Limb (tissue), 2 donors: ENCODE results near the gene MOV10L1.
A peak's percentile ranks its signal among the peaks of the same experiment; 100 is the strongest.

Source experiments
- DNase-seq, 2 donors: peaks; one replicate each; pipeline ENCODE4 v3.0.0-alpha.2; 2016; ENCODE audit errors: extremely low spot score in 2 of 2

Gene MOV10L1

DNA sequence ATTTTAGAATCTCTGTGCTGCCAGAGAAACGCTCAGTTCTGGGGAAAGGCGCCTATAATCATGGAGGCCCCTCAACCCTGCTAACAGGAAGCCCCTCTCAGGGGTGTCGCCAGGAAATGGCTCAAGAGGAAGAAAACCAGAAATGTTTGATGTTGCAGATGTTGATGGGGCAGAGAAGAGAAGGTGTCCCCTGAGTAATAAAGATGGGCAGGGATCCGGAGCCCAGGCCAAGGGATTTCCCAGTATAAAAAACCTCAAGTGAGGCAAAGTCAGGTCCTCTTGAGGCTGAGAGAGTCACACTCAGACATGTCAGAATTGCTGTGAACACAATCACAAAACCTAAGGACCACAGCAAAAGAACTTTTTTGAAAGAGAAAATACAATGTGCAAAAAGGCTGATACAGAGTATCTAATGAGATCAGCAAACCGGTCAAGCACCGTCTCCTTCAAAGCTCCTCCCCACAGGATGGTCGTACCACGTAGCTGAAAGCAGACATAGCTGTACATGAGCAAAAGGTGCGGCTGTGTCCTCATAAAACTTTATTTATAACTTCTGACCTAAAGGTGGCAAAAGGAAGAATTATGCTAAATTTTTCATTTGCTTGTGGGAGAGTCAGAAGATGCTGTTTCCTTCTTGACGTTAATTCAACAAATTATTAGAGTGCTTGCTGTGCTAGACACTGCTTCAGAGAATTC, 12.2 kb downstream of the MOV10L1 start:
- no peak for DNase-seq

DNA sequence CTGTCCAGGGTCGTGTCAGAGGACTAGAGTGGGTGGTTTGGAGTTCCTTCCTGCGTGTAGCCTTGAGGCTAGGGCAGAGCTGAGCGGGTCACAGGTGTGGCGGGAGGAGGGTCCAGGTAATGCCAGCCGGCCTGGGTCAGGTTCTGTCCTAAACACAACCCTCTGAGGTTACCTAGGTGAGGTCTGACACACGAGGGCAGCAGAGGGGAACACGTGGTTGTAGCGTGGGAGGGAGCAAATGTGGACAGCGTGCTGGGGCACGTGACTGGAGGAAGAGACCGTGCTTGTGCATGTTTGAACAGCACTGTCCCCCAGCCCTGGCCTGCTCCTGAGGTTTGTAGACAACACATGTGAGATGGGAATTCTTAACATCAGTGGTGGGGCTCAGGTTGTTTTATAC, 13.1 kb downstream of the MOV10L1 start:
- DNase-seq = no peak

DNA sequence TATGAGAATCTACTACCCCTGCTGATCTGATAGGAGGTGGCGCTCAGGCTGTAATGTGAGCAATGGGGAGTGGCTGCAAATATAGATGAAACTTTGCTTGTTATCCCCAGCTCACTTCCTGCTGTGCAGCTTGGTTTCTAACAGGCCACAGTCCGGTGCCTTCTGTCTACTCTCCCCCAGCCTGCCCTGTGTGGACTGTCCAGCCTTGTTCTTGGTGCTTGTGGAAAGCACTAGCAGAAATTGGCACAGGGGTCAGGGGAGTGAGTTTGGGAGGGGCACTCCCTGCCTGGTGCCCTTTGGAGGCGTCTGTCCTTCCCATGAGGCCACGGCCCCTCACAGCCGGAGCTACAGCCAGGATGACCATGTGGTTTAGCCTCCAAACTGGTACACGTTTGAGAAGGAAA, 14.3 kb downstream of the MOV10L1 start:
- DNase-seq = no peak

DNA sequence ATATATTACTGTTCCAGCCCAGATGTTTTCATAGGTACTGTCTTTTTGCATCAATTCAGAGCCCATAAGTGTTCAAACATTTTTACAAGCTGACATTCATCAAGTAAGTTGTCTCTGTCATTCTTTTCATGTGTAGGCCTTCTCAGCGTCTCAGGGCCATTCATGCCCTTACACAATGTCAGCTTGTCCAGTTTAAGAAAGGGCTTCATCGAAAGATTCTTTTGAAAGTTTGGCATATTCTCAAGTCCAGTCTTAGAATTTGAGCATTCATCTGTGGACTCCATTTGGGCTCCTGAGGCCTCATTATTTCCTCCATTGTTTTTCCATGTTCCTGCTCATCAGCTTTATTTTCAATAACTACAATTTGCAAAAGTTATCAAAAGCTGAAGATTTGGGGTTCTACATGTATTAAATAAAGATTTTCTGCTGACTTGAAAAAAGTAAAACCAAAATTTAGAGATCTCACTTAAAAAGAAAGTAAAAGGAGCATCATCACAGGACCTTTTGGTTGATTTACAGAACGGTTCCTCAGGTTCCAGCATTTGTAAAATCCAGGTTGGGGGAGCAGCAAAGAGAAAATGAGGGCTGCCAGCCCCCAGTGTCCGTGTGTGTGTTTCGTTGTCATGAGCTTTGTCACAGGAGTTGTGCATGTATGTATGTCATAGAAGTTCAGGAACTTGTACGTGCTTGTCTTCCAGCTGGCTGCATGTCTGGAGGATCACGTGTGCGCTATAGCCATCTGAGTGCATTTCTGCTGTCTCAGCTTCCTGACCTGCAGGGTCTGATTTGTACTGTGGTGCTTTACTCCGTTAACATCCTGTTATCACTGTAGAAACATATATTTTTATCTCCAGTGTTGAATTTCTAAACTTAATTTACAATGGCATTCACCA, 15.6 kb downstream of the MOV10L1 start:
- no peak for DNase-seq

DNA sequence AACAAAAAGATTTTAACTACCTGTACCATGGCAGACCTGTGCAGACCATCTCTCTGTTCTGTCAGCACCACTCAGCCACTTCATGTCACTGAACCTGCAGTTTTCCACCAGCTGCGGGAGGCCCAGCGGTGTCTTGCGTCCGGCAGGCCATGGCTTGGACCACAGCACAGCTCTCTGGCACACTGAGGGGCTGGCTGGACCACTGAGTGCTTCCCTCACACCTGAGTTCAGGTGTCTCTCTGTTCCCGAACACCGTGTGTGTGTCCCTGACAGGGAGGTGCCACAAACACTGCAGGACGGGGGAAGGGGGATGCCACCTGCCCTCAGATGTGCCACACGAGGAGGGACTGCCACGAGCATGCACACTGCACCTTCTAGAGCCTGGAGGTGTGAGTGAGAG, 17.7 kb downstream of the MOV10L1 start:
- no peak for DNase-seq

DNA sequence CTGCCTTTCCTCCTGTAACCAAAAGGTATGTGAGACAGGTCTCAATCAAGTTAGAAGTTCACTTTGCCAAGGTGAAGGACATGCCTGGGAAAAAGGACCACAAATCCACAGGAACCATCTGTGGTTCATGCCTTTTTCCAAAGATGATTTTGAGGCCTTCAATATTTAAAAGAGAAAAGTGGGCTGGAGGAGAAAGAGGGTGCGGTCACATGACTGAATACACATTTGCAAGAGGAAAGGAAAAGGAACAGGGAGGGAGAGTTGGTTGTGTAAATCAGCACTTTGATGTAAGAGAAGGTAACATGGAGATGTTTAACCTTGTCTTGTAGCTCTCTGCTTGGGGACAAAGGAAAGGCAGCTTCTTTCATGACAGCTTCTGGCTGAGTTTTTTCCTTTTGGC, 21.2 kb downstream of the MOV10L1 start:
- no peak for DNase-seq

DNA sequence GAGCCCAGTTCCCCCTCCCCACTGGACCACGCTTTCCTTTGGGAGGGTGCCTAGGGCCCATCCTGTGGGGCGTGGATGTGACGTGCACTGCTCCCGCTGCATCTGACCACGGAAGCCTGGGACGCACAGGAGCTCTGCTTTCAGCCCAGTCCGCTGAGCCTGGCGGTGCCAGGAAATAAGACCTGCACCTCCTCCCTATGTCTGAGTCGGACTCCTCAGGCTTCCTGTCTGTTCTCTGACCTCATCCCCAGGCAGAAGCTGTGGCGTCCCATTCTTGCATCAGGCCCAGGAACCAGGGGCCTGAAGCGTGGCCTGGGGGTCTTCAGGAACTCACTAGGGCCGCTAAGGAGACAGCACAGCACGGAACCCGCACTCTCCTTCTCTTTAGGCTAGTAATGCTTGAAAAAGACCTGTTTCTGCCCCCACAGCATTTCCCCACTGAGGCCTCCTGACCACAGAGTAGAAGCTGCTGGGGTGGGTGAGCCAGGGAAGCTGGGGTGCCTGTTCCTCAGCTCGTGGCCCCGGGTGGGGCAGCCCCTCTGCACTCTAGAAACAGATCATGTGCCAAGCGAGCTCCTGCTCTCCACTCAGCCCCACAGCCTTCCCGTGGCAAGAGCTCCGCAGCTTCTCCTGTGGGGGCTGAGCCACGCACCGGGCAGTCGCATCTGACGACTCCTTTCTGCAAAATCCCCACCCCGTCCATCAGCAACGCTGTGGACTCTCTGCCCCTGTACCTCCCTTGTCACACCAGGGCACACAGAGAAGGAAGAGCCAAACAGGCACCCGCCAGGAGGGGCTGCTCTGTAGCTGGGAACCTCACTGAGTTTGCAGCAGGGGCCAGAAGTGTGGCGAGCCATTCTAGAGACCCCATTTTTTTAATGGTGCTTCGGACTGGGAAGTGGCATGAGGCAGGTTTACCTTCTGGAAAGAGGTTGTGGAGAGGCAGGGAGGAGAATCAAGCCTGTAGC, 22.6 kb downstream of the MOV10L1 start:
- DNase-seq = no peak

DNA sequence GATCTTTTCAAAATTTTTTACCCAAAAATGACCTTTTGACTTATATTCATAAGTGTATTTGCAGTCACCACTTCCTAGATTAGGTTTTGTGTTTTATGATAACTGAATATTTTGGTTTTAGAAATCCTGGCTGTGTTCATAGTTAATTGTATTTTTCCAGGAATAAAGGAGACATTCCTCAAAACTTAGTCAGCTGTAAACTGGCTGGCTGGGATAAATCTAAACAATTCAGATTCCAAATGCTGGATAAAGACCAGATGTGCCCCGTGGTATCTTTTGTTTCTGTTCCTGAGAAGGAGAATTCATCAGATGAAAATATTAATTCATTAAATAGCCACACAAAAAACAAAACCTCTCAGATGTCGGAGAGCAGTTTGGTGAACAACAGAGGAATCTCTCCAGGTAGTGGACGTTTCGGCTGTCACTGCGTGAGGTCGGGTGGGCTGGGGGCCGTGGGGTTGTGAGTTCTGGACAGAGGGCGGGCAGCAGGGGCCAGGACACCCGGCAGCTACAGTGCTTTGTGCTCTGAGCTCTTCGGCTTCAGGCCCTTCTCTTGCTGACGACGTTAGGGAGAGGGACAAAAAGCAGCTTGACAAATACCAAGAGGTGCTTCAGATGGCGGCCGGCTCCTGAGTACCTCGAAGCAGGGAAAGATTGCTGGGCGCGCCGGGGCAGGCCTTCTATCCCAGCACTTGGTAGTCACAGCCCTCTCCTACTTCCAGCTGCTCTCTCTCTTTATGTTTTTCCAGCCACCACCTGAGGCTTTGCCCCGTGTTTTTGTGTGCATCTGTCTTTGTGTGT, 24.6 kb downstream of the MOV10L1 start:
- DNase-seq = no peak

DNA sequence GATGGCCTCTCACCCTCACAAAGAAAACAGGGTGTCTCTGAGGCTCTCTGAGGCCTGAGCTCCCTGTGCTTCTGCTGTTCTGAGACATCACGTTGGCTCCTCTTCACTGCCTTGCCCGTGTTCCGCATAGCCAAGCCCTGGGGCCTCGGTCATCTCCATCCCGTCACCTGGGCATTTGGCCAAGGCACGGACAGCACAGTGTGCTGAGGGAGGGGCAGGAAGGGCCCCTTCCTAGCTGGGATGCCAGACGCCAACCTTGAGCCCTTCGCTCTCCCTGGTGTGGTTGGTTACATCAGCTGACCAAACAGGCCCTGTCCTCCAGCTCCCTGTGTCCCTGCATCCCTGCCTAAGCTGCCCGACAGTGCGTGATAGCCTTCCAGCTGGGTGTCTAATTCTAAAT, 25.9 kb downstream of the MOV10L1 start:
- no peak for DNase-seq

DNA sequence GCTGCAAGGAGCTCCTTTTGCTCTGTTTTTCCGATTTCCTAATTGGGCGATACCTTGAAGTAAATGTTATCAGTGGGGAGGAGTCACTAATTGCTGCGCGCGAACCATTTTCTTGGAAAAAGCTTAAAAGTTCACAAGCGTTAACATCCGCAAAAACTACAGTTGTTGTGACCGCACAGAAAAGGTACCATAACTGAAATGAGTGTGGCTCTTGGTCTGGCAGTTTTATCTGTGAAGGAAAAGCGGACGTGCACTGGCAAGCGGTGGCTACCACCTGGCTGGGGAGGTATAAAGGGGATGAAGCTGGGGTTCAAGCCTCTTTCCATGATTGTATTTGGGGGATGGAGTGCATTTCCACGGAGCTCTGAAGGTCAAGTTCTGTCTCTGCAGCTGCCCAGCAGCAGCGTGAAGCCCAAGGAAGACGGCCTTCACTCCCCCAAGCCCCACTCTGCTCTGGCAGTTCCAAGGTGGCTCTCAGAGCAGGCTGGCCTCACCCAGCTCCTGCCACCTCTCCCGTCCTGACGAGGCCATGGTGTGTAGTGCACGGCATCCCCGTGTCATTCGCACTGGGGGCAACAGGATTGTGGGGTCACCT, 27.5 kb downstream of the MOV10L1 start:
- DNase-seq = no peak

DNA sequence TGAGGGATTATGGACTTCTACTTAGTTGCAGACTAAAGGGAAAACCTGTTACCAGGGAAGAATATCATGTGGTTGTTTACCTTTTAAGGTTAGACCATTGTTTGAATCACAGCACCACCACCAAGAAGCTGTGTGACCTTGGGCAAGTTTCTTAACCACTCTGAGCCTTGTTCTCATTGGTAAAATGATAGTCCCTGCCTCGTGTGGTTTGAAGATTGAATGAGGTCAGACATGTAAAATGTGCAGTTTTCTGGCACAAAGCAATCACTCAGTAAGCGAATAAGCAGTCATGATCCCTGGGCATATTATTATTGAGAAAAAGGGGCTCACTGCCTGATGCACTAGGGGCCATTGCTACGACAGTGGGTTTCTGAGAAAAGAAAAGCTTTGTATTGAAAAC, 28.3 kb downstream of the MOV10L1 start:
- DNase-seq = no peak

DNA sequence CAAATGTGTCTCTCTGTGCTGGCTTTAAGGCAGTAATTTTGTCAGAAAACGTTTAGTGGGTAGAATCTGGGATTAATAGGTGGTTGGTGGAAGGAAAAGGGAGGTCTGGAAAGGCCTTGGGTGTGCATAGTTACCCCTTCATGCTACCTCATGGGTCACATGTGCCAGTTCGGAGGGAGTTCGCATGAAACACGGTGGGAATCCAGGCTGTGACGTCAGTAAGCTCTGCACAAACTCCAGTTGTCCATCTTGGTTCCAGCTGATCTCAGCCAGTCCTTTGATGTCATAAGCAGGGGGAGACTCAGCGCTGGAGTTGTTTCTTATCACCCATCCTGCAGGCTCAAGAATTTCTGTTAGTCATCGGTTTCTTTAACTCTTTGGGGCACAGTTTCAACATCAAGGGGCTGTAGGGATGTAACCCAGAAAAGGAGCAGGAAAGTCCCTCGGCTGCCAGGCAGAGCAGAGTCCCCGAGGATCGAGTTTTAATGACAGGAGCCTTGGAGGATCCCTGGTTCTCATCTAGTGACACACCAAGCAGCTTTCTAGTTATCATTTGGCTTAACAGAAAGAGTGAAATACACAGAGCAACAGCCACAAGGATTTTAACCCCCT, 28.9 kb downstream of the MOV10L1 start:
- DNase-seq = peak in 1 of 2 donors; percentile 27

DNA sequence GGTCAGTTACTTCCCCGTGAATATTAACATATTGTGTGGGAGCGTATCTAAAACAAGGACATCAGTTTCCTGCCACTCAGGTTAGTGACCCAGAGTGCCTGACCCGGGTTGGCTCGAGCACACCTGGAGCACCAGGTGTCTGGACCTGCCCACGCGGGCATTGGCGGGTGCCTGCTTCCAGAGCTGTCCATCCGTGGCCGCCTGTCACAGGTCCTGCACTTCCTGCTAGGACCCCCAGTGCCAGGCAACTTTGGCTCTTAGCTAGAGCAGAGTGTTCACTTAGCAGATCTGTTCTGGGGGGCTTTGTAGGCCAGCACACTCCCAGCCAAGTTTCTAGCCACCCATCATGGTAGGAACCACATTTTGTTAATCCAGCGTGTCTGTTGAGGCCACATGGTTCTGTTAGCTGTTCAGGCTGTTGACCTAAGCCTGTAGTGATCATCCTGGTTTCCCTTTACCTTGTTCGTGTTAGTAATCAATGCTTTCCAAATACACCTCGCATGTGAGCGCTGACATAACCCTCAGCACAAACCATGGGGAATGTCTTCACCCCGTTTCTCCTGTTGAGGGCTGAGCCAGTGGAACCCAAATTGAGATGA, 29.5 kb downstream of the MOV10L1 start:
- no peak for DNase-seq

DNA sequence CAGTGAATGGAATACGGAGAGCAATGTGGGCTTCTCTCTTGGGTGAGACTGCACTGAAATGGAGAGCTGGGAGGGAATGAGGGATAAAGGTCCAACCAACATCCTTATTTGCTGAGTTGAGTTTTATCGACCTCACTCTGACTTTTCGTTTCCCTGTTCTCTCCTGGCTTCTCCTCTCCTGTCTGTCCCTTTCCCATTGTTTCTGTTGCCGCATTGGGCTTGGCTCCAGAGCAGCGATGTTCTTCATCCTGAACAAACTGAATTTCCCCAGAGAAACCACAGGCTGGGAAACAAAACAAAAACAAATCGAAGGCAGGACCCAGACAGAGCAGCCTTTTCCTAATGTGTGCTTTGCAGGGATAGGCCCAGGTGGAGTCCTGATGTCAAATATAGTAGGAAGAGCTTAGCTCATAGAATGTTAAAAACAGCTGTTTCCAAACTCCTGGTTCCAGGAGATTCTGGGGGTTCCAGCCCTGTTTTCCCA, 30.0 kb downstream of the MOV10L1 start:
- DNase-seq = peak in 1 of 2 donors; percentile 19

DNA sequence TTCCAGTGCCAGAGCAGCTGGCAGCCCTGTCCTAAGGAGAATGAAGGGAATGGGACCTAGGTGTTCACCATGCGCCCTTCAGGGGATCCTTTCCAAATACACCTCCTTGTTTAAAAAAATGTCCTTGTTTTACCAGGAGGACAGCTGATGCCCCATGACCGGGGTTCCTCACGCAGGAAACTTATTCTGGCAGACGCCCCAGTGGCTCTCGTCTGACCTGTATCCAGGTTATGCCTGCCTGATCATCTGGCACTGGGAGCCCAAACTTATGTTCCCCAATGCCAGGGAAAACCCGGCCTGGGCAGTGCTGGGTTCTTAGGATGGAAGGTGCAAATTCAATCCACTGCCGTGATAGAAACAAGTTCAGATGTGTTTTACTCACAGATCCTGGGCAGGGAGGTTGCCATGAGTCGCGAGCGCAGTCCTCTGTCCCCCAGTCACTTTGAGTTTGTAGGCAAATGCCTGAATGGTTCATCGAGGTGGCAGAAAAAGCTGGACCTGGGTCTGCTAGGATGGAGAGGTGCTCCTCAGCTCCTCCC, 31.5 kb downstream of the MOV10L1 start:
- DNase-seq = no peak

DNA sequence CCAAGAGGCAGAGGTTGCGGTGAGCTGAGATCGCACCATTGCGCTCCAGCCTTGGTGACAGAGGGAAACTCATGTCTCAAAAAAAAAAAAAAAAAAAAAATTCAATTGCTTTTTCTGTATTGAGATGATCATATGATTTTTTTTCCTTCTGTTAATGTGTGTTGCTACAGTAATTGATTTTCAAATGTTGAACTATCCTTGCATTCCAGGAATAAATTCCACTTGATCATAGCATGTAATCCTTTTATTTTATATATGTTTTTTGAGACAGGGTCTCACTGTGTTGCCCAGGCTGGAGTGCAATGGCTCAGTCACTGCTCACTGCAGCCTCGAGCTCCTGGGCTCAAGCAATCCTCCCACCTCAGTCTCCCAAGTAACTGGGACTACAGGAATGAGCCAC, 33.3 kb downstream of the MOV10L1 start:
- DNase-seq = no peak

DNA sequence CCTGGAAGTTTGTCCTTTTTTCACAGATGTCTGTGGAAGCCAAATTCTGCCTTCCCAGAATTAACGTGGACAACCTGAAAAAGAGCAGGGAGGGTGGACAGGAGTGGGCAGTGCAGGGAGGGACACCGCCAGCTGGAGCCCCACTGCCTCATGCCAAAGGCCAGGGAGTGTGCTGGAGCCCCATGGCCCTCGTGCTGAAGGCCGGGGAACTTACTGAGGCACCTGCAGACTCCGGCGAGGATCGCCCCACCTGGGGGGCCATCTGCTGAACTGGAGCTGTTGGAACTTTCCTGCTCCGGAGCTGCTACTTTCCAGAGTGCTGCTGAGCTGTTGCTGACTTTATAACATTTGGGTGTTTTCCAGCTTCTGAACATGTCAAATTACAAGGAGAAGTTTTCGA, 35.2 kb downstream of the MOV10L1 start:
- no peak for DNase-seq

DNA sequence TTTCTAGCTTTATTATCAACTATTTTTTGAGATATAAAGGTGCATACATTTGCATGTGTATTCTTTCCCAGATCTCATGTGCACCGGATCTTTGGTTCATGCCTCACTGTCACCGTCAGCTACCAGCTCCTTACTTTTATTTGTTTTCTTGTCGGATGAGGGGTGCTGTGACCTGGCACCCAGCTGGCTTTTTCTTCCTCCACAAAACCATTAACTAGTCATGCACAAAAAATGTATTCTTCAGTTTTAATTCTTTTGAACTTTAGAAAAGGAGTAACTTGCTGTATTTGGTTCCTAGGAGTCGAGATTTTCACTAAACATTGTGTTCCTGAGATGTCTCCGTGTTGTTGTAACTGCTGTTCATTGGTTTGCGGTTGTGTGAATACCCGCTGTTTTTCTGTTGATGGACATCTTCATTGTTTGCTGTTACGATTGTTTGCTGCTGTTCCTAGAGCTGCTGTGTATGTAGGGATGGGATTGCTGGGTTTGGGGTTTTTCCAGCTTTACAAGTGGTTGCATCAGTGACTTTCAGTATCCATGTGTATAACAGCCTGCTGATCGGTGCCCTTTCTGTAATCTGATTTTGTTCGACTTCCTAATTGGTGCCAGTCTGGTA, 39.4 kb downstream of the MOV10L1 start:
- DNase-seq = no peak

DNA sequence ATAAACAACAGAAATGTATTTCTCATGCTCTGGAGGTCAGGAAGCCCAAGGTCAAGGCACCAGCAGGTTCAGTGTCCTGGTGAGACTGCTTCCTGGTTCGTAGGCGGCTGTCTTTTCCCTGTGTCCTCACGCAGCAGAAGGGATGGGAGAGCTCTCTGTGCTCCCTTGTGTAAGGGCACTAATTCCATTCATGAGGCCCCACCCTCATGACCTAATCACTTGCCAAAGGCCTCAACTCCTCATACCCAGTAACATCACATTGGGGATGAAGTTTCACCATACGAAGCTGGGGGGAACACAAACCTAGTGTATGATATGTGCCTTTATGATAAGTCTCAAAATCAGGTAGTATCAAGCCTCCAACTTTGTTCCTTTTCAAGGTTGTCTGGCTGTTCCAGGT, 42.1 kb downstream of the MOV10L1 start:
- DNase-seq = no peak
